RKO (cell line): Measurements from ENCODE around the gene NUCB2.
"Not testable (repeated sequence)": the region's sequence is repeated elsewhere in the genome, so short reads cannot be mapped to it uniquely, and the experiment has no call there.

Experiments
- DNase-seq: peaks from one replicate; pipeline ENCODE4 v3.0.0-alpha.2; 2016; ENCODE audit warnings: low spot score

Gene NUCB2

GRCh38 chr11:17276236-17277023, at the start of gene NUCB2:
TSS of gene NUCB2 (plus strand) at chr11:17276739. CDS start at chr11:17295324, 18,585 bp downstream.
- DNase-seq, result peak; percentile 94

- DNase-seq, result not testable (repeated sequence)
Measured at GRCh38 chr11:17228186-17228925, 48.2 kb upstream of the NUCB2 start.

DNA sequence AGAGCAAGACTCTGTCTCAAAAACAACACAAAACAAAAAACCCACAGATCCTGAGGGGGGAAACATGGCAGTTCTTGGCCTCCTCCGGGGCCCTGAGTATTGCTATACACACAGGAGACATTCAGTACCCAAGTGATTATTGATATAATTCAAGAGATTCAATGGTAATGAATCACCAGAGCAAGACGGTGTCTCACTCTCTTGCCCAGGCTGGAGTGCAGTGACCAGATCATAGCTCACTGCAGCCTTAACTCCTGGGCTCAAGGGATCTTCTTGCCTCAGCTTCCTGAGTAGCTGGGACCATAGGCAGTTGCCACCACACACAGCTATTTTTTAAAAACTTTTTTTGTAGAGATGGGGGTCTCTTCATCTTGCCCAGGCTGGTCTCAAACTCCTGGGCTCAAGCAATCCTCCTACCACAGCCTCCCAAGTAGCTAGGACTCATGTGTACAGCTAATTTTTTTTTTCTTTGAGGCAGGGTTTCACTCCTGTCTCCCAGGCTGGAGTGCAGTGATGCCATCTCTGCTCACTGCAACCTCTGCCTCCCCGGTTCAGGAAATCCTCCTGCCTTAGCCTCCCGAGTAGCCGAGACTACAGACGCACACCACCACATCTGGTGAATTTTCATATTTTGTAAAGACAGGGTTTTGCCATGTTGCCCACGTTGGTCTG, 46.9 kb upstream of the NUCB2 start:
- DNase-seq, result no peak

- DNase-seq, result no peak
Measured at GRCh38 chr11:17230867-17231851, 45.4 kb upstream of the NUCB2 start.

DNA sequence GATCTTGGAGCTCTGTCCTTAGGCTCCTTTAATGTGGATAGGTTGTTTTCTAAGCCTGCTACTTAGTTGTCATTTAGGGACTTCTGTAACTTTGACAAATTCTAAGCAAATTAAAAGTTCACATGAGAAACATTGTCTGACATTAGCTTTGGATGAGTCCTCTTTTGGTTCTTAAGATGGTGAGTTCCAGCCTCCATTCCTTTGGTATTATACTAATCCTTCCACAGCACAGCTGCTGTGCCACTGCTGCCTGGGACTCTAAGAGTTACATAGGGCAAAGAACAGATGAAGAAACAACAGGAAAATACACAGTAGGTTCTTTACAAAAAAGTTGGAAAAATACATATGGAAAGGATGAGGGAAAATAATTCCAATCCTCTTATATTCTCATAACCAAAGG, 43.4 kb upstream of the NUCB2 start:
- DNase-seq, result no peak

GRCh38 chr11:17238377-17238776, 38.2 kb upstream of the NUCB2 start:
- no peak for DNase-seq

GRCh38 chr11:17239927-17240326, 36.6 kb upstream of the NUCB2 start:
- not testable (repeated sequence) for DNase-seq

- DNase-seq, result no peak
Measured at GRCh38 chr11:17240780-17241179, 35.8 kb upstream of the NUCB2 start.

DNA sequence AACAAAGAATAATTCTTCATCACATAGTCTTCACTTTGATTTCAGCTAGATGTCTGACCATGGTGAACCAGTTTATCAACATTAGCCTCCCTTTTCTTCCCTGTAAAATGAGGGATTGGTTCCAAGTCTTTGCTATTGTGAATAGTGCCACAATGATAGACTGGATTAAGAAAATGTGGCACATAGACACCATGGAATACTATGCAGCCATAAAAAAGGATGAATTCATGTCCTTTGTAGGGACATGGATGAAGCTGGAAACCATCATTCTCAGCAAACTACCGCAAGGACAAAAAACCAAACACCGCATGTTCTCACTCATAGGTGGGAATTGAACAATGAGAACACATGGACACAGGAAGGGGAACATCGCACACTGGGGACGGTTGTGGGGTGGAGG, 33.6 kb upstream of the NUCB2 start:
- not testable (repeated sequence) for DNase-seq

- DNase-seq, result no peak
Measured at GRCh38 chr11:17244046-17244445, 32.5 kb upstream of the NUCB2 start.

DNA sequence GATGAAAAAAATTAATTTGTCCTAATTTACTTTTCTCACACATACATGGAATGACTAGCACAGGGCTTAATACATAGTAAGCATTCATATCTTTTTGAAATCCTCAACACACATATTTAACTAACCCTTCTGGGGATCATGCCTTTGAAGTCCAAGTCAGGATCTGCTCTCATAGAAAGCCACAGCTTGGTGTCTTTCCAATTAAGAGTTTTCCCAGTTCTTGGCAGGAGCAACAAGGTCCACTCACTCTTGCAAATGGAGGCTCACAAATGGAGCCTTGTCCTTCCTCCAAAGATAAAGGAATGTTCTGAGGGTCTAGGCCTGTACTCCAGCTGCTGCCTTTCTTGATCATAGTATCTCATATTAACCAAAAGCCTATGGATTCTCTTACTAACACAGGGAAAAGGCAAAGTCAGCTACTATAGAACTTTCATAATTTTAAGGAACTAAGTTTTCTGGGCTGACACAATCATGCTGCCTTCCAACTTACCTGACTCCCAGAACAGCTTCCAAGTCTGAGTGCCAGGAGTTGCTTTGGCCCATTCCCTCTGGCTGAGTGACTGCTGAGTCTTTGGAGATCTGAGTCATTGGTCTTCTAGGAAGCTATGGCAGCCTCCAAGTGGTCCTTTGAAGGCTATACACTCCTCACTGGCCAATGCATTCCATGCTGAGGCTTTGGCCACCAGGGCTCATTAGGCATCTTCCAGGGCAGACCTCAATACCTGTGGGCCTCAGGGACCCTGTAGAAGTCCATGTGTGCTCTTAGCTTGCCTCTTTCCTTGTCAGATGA, 25.8 kb upstream of the NUCB2 start:
- peak; percentile 36 for DNase-seq

DNA sequence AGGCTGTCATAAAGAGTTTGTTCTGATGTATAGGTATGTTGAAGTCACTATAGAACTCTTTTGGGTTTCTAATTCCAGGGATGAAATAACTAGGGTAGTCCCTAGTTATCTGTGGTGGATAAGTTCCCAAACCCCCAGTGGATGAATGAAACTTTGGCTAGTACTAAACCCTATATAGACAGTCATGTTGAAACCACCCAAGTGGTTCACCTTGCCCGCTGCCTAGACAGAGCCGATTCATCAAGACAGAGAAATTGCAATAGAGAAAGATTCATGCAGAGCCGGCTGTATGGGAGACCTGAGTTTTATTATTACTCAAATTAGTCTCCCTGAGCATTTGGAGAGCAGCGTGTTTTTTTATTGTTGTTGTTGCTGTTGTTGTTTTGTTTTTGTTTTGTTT, 23.8 kb upstream of the NUCB2 start:
- DNase-seq, result no peak

- peak; percentile 90 for DNase-seq
Measured at GRCh38 chr11:17256512-17256911, 20.0 kb upstream of the NUCB2 start.

GRCh38 chr11:17257196-17257595, 19.3 kb upstream of the NUCB2 start:
- peak; percentile 66 for DNase-seq

GRCh38 chr11:17258670-17259069, 17.9 kb upstream of the NUCB2 start:
- no peak for DNase-seq

DNA sequence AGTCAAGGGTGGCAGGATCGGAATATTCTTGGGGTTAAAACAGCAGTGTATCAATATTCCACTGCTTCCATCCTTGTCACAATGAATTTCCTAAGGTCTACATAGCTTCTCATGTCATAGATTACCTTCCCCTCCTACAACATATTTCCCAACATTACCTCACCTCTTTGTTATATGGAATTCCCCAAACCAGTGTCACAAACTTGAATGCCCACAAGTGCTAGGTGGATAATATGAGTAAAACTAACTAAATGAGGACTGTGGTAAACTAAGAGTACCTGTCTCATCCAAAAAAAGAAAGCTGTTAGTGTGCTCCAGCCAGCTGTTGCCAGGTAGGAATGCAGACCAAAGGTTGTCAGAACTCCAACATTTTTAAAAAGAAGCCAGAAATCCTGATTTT, 17.0 kb upstream of the NUCB2 start:
- no peak for DNase-seq

DNA sequence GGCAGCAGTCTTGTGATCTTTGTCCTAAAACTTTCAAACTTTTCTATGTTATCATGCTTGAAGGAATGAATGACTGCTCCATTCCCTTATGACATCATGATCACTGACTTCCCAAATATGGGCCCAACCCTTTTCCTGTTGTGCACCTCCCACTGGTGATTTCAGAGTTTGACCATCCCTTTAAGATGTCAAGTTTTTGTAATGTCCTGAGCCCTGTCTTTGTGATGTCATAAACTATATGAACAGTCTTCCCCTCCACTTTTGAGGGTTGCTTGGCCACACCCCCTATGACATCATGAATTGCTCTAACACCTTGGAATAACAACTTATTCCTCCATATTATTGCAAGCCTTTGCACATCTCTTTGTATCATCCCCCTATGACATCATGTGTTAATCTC, 16.5 kb upstream of the NUCB2 start:
- peak; percentile 53 for DNase-seq

DNA sequence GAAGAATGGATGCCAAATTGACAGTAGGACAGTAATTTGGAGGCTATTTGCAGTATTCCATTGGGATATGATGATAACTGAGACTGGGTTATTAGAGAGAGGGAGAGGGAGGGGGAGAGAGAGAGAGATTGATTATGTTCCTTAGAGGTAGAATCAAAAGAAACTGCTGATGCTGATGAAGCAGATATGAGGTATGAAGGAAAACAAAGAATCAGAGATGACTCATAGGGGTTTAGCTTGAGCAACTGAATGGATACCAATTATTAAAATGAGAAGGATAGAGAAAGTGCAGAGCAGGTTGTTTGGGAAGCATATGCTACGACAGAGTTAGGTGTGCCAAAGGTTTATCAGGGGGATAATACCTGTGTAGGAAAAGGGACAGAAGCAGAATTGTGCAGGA, 12.8 kb upstream of the NUCB2 start:
- DNase-seq, result peak; percentile 33

DNA sequence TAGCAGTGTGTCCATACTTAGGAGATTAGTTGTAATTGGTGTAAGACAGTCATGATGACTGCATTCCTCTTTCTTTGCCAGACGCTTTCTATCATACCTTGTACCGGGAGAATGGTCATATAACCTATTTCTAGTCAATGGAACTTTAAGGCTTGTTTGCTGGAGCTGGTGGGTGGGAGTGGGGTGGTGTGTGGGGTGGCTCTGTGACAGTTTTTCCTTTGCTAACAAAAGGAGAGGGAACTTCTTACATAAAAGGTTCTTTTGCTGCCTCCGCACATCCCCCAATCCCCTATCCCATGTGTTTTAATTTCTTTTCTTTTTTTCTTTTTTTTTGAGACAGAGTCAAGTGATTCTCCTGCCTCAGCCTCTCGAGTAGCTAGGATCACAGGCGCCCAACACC, 9.8 kb upstream of the NUCB2 start:
- DNase-seq, result no peak

DNA sequence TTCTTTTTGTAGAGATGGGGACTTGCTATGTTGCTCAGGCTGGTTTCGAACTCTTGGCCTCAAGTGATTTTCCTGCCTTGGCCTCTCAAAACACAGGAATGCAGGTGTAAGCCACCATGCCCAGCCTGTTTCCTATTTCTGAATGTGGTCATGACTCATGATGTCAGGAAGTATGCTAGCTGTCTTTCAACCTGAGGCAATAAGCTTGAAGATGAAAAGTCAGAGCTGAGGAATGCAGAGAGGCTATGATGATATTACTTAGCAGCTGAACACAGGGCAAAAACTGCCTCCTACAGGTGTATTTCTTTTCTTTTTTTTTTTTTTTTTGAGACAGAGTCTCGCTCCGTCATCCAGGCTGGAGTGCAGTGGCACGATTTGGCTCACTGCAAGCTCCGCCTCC, 9.0 kb upstream of the NUCB2 start:
- DNase-seq, result peak; percentile 46

DNA sequence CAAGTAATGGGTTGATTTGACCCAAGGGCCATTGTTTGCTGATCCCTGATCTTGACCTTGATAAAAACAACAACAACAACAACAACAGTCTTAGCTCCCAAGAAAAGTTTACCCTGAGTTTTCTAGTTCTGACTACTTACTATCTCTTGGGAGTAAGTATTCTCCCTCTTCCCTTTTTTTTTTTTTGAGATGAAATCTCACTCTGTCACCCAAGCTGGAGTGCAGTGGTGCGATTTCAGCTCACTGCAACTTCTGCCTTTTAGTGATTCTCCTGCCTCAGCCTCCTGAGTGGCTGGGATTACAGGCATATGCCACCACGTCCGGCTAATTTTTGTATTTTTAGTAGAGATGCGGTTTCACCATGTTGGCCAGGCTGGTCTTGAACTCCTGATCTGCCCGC, 8.0 kb upstream of the NUCB2 start:
- not testable (repeated sequence) for DNase-seq
